ENCODE data around the gene COG8. TPM values are rescaled to one million over a fixed set of nuclear protein-coding genes. Genes with fewer than 3 reads are reported as not detected.
A peak's percentile ranks its signal among the peaks of the same experiment; 100 is the strongest.

The COG8 gene
- total RNA-seq, 1 donor from 2014 or later: 42.9 TPM

DNA sequence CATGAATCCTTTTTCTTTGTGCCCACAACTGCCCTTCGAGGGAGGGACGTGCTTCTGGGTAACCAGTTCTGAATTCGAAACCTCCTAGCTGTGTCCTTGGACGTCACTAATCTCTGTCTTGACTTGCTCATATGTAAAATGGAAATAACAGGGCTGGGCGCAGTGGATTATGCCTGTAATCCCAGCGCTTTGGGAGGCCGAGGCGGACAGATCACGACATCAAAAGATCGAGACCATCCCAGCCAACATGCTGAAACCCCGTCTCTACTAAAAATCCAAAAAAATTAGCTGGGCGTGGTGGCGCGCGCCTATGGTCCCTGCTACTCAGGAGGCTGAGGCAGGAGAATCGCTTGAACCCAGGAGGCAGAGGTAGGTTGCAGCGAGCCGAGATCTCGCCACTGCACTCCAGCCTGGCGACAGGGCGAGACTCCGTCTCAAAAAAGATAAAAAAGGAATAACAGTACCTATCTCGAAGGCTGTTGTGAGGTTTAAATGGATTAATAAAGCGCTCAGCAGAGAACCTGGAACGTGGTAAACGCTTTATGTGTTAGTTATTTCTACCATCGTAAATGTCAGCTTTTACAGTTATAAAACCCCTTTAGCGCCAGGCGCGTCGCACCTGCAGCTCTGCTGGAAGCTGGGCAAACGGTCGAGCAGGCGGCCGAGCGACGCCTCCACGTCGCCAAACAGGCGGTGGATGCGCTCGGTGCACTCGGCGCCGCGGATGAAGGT is 641 bp downstream of the COG8 start:
- no peak for DNase-seq (ENCODE audit: low spot score)
- H3K36me3 Mint-ChIP-seq (ENCODE audit: low read depth): peaks cover 74% of the 10 kb centered on the region

DNA sequence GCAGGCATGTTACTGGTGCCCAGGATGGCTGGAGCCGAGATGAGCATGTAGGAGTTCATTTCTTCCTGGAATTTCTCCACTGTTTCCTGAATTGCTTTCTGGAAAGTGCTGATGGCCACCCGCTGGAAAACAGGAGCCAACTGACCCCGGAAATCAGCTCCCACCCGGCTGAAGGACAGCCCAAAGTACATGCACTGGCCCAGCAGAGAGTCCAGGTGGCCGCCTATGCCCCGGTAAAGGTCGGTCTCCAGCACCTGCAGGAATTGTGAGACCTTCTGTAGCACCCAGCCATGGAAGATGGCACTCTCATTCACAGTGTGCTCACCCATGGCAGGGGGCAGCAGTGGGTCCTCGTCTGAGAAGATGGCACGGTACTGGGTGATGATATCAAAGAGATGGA is 4.7 kb downstream of the COG8 start:
- peaks cover 64% of the 10 kb centered on the region for H3K36me3 Mint-ChIP-seq (ENCODE audit: low read depth)
- H3K9me3 Mint-ChIP-seq: no peaks in the 10 kb centered on the region
- no peak overlapping the region for H3K4me3 Mint-ChIP-seq (ENCODE audit: low read depth)
- H3K27ac Mint-ChIP-seq: no peak overlapping the region
- intact Hi-C loops (cut with micrococcal nuclease): loop anchor here (5.0 kb wide), 1 partner anchor 418 kb away; the partner anchor contains the start of gene NOB1
- peaks cover 23% of the 10 kb centered on the region for H3K4me1 Mint-ChIP-seq (ENCODE audit: low read depth)
- DNase-seq (ENCODE audit: low spot score): no peak
- H3K27me3 Mint-ChIP-seq (ENCODE audit: low read depth): no peaks in the 10 kb centered on the region

More for the DNA sequence above, 641 bp downstream of the COG8 start:
- Mint-ChIP-seq H3K4me3 (ENCODE audit: low read depth) (peak overlapping the region; percentile 98), H3K9me3 (no peaks in the 10 kb centered on the region), H3K27ac (peak overlapping the region; percentile 86), H3K4me1 (ENCODE audit: low read depth) (peaks cover 31% of the 10 kb centered on the region), H3K27me3 (ENCODE audit: low read depth) (no peaks in the 10 kb centered on the region)
- intact Hi-C loops (cut with micrococcal nuclease): loop anchor here (1.0 to 5.0 kb wide), 5 partner anchors 8 to 414 kb away; partner anchors contain the start of genes NOB1, PDF and VPS4A

DNA sequence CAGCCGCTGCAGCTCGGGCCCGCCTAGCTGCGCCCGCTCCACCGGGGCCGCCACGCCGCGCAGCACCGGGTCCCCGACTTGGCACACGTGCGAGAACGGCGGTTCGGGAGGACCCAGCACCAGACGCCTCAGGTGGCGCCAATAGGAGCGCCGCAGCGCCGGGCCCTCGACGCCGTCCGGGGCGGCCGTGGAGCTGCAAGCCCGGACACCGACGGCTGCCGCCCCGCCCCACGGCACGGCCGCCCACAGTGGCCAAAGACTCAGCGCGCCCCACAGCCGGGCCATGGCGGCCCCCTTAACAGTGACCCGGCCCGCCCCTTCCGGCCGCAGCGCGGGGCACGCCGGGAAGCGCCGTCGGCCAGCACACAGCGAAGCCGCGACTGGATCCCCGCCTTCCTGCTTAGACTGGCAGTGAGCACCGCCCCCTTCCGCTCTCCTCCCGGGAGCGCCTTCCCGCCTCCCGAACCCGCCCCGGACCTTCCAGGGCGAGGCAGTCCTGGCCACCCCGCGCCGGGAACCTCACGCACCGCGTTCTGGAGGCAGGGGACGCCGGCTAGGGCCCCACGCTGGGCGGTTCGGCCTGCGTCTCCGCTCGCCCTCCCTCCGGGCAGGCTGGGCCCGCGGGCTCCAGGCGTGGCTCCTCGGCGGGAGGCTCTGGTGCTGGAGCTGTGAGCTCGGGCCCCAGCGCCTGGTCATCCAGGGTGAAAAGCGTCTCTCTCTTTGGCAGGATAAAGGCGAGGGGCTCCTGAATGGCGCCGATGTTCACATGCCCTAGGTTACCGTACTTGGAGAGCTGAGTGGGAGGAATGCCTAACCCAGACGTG is 8.9 kb downstream of the COG8 start, which contains the start of gene PDF:
PDF (minus strand) TSS at position 303 of the 824 bp plus-strand sequence; CDS start at position 285, 18 bp downstream.
- Mint-ChIP-seq H3K36me3 (ENCODE audit: low read depth) (peaks cover 71% of the 10 kb centered on the region), H3K4me3 (ENCODE audit: low read depth) (peak within 1 kb of the TSS; percentile 84), H3K27me3 (ENCODE audit: low read depth) (no peaks in the 10 kb centered on the region), H3K4me1 (ENCODE audit: low read depth) (peaks cover 31% of the 10 kb centered on the region), H3K9me3 (no peaks in the 10 kb centered on the region), H3K27ac (peak within 1 kb of the TSS; percentile 75)
- DNase-seq (ENCODE audit: low spot score): peak; percentile 83
- intact Hi-C loops (cut with micrococcal nuclease): loop anchor here (1.0 kb wide), 2 partner anchors 9 to 19 kb away; partner anchors contain the start of genes COG8, NIP7 and VPS4A

DNA sequence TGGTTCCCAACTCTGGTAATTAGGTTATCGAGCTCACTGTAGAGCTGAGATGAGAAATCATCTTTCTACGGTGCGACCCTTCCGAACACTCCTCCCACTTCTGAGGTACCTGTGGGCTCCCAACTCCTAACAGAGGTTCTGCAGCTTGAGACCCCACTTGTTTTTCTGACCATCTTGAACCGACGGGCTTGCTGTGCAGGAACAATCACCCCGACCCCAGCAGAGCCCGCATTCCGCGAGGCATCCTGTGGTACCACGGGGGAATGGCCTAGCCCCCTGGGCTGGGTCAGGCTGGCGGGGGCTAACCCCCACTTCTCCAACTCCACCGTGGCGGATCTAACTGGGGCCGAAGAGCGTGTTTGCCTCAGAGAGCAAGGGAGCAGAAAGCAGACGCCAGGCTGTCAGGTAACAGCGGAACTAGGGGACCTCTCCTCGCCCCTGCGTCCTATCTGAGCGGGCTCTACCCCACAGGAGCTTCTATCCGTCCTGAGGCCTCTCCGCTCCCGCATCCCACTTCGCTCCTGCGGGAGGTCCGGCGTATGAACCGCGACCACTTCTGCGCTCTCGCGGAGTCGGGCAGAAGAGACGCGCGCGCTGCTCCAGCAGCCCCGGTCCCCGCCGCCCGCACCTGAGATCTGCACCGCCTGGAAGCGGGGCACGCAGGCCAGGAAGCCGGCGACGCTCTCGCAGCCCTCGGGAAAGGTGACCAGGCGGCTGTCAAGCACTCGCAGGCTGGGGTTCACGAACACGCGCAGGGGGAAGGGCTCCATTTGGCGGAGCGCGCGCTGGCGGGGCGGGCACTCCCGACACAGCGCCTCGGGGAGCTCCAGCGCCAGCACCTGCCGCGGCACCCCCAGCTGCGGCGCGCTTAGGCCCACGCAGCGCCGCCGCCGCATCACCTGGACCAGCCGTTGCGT is 9.7 kb downstream of the COG8 start:
- DNase-seq (ENCODE audit: low spot score): no peak
- peak overlapping the region; percentile 81 for H3K4me3 Mint-ChIP-seq (ENCODE audit: low read depth)
- no peaks in the 10 kb centered on the region for H3K9me3 Mint-ChIP-seq
- intact Hi-C loops (cut with micrococcal nuclease): loop anchor here (1.0 kb wide), 2 partner anchors 10 to 18 kb away; partner anchors contain the start of genes COG8, NIP7 and VPS4A
- H3K4me1 Mint-ChIP-seq (ENCODE audit: low read depth): peaks cover 31% of the 10 kb centered on the region
- H3K27ac Mint-ChIP-seq: no peak overlapping the region
- H3K27me3 Mint-ChIP-seq (ENCODE audit: low read depth): no peaks in the 10 kb centered on the region
- H3K36me3 Mint-ChIP-seq (ENCODE audit: low read depth): peaks cover 69% of the 10 kb centered on the region

DNA sequence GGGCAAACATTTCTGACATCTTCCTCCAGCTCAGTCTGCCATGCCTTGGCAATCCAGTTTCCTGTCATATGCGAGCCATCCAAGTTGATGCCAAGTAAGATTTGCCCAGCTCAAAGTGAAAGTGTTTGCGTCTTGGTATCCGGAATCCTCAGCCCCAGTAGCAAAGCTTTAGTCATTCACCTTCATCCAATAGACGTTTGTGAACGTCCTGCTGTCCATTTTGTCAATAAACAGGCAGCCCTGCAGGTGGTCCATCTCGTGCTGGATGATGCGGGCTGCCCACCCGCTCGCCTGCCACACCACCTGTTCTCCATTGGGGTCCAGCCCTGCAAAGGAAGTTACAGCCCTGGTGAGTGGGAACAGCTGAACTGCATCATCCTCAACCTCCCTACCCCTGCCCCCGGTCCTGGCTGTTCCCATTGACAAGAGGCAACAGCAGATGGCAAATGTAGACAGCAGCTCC is 10.5 kb downstream of the COG8 start:
- no peak for DNase-seq (ENCODE audit: low spot score)
- H3K36me3 Mint-ChIP-seq (ENCODE audit: low read depth): peaks cover 69% of the 10 kb centered on the region
- peak overlapping the region; percentile 81 for H3K4me3 Mint-ChIP-seq (ENCODE audit: low read depth)
- no peak overlapping the region for H3K27ac Mint-ChIP-seq
- H3K27me3 Mint-ChIP-seq (ENCODE audit: low read depth): no peaks in the 10 kb centered on the region
- intact Hi-C loops (cut with micrococcal nuclease): no loop called here
- H3K9me3 Mint-ChIP-seq: no peaks in the 10 kb centered on the region
- peaks cover 31% of the 10 kb centered on the region for H3K4me1 Mint-ChIP-seq (ENCODE audit: low read depth)

DNA sequence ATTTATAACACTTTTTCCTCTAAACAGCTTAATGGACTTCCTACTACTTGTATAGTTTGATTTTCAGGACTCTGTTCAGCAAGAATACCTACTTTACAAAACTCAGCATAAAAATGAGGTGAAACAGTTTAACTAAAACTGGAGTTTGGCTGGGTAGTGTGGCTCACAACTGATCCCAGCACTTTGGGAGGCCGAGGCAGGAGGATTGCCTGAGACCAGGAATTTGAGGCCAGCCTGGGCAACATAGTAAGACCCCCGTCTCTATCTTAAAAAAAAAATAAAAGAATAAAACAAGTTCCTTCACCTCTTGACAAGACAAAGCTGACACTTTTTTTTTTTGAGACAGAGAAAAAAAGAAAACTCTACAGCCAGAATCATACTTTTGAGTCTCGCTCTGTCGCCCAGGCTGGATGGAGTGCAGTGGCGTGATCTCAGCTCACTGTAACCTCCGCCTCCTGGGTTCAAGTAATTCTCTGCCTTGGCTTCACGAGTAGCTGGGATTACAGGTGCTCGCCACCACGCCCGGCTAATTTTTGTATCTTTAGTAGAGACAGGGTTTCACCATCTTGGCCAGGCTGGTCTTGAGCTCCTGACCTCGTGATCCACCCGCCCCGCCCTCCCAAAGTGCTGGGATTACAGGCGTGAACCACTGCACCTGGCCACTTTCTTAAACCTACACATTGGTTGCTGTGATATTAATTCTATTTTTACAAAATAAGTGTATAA is 11.6 kb downstream of the COG8 start:
- peaks cover 72% of the 10 kb centered on the region for H3K36me3 Mint-ChIP-seq (ENCODE audit: low read depth)
- no peak overlapping the region for H3K27ac Mint-ChIP-seq
- intact Hi-C loops (cut with micrococcal nuclease): no loop called here
- H3K27me3 Mint-ChIP-seq (ENCODE audit: low read depth): no peaks in the 10 kb centered on the region
- no peaks in the 10 kb centered on the region for H3K9me3 Mint-ChIP-seq
- H3K4me3 Mint-ChIP-seq (ENCODE audit: low read depth): peak overlapping the region; percentile 26
- H3K4me1 Mint-ChIP-seq (ENCODE audit: low read depth): peaks cover 31% of the 10 kb centered on the region
- DNase-seq (ENCODE audit: low spot score): no peak

DNA sequence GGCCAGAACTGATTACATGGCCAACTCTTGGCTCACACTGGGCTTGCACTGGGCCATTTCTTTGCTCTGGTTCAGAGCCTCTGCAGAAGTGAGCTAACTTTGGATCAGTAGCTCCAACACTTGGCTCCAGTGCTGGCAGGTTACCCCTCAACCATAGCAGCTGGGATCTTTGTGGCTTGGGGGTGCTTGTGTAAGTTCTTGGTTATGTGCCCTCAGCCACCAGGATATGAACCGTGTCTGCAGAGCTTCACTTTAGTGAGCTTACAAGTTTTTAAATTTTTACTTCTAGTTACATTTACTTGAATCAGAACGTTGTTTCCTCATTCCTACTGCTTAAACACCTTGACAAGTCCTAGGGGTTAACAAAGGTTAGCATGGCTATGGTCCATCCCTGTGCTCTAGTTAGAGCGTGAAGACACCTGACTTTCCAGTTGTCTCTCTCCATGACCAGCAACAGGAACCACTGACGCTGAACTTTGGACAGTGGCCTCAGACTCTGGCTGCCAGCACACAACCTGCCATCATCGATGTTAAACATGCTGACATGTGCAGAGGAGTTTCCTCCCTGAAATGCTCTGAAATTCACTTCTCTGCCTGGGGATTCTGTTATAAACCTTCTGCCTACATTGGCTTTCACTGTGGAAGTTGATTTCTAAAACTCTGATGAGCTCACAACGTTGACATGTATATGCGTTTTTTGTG is 13.0 kb downstream of the COG8 start:
- peaks cover 26% of the 10 kb centered on the region for H3K4me1 Mint-ChIP-seq (ENCODE audit: low read depth)
- peak overlapping the region; percentile 22 for H3K27ac Mint-ChIP-seq
- H3K27me3 Mint-ChIP-seq (ENCODE audit: low read depth): no peaks in the 10 kb centered on the region
- peaks cover 75% of the 10 kb centered on the region for H3K36me3 Mint-ChIP-seq (ENCODE audit: low read depth)
- H3K4me3 Mint-ChIP-seq (ENCODE audit: low read depth): no peak overlapping the region
- intact Hi-C loops (cut with micrococcal nuclease): no loop called here
- no peak for DNase-seq (ENCODE audit: low spot score)
- no peaks in the 10 kb centered on the region for H3K9me3 Mint-ChIP-seq

DNA sequence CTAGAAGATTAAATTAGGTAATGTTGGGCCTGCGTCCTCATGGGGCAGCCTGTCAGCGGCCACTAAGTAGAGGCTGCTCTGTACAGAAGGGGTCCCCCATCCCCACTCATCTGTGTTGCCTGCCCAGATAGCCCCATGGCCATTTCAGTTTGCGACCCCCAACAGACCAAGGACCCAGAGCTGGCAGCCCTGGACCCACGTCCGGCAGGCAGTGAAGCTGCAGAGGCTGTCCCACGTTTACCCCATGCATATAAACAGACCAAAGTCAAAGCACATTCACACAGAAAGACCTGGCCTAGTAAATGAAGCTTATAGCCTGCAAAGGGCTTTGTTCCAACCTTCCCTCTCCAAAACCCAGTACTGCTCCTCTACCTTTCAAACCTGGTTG is 13.6 kb downstream of the COG8 start:
- Mint-ChIP-seq H3K4me1 (ENCODE audit: low read depth) (peaks cover 25% of the 10 kb centered on the region), H3K9me3 (no peaks in the 10 kb centered on the region), H3K27ac (peak overlapping the region; percentile 22), H3K27me3 (ENCODE audit: low read depth) (no peaks in the 10 kb centered on the region), H3K4me3 (ENCODE audit: low read depth) (no peak overlapping the region), H3K36me3 (ENCODE audit: low read depth) (peaks cover 78% of the 10 kb centered on the region)
- no peak for DNase-seq (ENCODE audit: low spot score)
- intact Hi-C loops (cut with micrococcal nuclease): no loop called here

DNA sequence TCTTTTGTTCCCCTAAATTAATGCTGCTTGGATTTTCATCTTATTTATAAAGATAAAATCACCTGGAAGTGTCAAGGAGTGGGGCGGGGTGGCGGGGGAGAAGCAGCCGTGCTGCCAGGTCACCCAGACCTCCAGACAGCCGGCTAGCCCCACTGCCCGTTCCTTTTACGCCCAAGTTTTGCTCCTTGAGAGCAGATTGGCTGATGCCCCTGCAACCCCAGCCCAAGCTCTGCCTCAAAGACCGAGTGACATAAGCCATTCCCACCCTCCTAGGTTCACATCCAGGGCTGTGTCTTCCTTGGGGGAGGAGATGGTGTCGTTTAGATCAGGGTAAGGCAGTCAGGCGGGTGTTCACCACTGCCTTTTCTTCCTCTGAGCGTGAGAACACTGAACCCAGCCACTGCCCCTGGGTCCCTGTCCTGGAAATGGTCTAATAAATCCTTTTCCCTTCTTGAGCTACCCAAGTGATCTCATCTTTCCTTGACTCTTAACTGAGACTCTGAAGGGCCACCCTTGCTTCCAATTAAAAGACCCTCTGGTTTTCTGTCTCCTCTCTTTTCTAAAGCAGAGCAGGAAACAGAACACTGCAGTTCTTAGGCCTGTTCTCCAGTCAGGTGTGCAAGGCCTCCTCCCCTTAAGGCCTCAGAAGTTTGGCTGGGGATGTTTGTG is 14.6 kb downstream of the COG8 start:
- intact Hi-C loops (cut with micrococcal nuclease): no loop called here
- peaks cover 25% of the 10 kb centered on the region for H3K4me1 Mint-ChIP-seq (ENCODE audit: low read depth)
- H3K9me3 Mint-ChIP-seq: no peaks in the 10 kb centered on the region
- no peak overlapping the region for H3K4me3 Mint-ChIP-seq (ENCODE audit: low read depth)
- H3K27ac Mint-ChIP-seq: no peak overlapping the region
- peaks cover 81% of the 10 kb centered on the region for H3K36me3 Mint-ChIP-seq (ENCODE audit: low read depth)
- no peak for DNase-seq (ENCODE audit: low spot score)
- H3K27me3 Mint-ChIP-seq (ENCODE audit: low read depth): no peaks in the 10 kb centered on the region

DNA sequence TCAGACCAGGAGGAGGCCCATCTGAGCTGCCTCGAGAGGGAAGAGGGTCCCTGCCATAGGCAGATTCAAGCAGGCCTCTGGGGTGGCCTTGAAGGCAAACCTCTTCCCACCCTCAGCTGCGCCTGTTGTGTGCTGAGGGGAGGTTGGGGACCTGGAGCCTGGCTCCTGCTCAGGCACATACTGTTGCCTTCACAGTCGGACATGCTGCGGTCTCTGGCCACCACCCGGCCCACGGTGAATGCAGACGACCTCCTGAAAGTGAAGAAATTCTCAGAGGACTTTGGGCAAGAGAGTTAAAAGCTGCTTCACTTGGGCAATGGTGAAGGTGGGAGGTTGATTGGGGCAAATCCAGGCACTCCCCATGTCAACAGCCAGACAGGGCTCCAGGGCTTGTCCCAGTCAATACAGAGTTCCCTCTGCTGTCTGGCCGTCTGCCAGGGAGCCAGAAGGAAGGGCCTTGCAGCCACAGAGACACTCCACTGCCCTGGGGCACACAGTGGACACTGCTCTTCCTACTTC is 15.3 kb downstream of the COG8 start:
- DNase-seq (ENCODE audit: low spot score): no peak
- H3K4me1 Mint-ChIP-seq (ENCODE audit: low read depth): peaks cover 20% of the 10 kb centered on the region
- no peak overlapping the region for H3K27ac Mint-ChIP-seq
- H3K4me3 Mint-ChIP-seq (ENCODE audit: low read depth): no peak overlapping the region
- no peaks in the 10 kb centered on the region for H3K27me3 Mint-ChIP-seq (ENCODE audit: low read depth)
- peaks cover 83% of the 10 kb centered on the region for H3K36me3 Mint-ChIP-seq (ENCODE audit: low read depth)
- H3K9me3 Mint-ChIP-seq: no peaks in the 10 kb centered on the region
- intact Hi-C loops (cut with micrococcal nuclease): no loop called here

DNA sequence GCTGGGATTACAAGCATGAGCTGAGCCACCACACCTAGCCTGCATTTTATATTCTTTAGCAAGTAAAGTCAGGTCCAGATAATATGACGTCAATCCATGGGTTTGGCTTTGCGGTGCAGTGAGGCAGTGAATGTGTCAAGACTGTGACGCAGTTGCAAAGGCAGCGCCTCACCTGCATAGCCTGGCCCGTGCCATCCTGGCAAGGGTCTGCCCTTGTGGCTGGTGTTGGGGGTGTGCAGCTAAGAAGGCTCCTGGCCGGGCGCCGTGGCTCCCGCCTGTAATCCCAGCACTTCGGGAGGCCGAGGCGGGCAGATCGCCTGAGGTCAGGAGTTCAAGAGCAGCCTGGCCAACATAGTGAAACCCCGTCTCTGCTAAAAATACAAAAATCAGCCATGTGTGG is 15.9 kb downstream of the COG8 start:
- Mint-ChIP-seq H3K4me1 (ENCODE audit: low read depth) (peaks cover 13% of the 10 kb centered on the region), H3K36me3 (ENCODE audit: low read depth) (peaks cover 81% of the 10 kb centered on the region), H3K4me3 (ENCODE audit: low read depth) (no peak overlapping the region), H3K9me3 (no peaks in the 10 kb centered on the region), H3K27ac (no peak overlapping the region), H3K27me3 (ENCODE audit: low read depth) (no peaks in the 10 kb centered on the region)
- DNase-seq (ENCODE audit: low spot score): no peak
- intact Hi-C loops (cut with micrococcal nuclease): no loop called here
